CD4-positive, alpha-beta T cell treated with Interferon gamma for 1 hour (primary cell): Measurements from ENCODE around the gene PLK2.

ENCODE experiments used
- DNase-seq: peaks from one replicate; pipeline ENCODE4 v3.0.0-alpha.2; 2020

PLK2 gene

DNA sequence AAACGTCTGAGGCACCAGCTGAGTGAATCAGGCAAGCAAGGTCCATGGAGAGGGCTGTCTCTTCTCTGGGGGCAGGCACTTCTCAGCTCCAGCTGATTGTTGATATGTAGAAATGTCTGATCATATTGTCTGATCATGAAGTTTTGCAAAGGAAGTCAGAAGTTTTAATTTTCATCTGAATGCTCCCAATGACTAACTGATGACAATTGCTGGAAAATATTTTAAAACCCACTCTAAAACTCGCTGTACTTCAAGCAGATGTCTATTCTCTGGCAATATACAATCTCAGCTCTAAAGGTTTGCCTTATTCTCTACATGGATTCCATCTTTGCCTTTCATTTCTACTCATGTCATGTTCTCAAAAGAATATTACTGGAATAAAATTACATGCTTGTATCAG is 12.7 kb downstream of the PLK2 start:
- DNase-seq: no peak

DNA sequence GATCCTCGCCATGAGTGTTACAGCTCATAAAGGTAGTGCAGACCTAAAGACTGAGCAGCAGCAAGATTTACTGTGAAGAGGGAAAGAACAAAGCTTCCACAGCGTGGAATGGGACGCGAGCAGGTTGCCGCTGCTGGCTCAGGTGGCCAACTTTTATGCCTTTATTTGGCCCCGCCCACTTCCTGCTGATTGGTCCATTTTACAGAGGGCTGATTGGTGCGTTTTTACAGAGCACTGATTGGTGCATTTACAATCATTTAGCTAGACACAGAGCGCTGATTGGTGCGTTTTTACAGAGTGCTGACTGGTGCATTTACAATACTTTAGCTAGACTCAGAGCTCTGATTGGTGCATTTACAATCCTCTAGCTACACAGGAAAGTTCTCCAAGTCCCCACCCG is 13.9 kb downstream of the PLK2 start:
- DNase-seq: no peak

DNA sequence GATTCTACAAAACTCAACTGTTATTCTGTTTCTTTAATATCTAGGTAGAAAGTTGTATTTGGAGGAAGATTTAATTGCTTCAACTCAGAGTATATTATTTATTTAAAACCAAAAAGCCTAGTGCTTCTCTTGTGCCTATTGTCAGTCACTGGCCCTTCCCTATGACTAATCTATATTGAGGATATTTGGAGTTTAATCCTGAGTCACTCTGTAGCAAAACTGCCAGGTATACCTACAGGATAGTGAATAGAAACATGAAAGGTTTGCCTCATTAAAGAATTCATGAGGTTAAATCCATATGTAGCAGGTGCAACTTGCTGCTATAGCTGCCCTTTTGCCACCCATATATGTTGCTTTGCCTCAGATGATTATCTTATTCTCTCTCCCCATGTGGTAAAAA is 15.1 kb downstream of the PLK2 start:
- no peak for DNase-seq

- no peak for DNase-seq
Observed at GRCh38 chr5:58440901-58441460, 18.9 kb downstream of the PLK2 start.

DNA sequence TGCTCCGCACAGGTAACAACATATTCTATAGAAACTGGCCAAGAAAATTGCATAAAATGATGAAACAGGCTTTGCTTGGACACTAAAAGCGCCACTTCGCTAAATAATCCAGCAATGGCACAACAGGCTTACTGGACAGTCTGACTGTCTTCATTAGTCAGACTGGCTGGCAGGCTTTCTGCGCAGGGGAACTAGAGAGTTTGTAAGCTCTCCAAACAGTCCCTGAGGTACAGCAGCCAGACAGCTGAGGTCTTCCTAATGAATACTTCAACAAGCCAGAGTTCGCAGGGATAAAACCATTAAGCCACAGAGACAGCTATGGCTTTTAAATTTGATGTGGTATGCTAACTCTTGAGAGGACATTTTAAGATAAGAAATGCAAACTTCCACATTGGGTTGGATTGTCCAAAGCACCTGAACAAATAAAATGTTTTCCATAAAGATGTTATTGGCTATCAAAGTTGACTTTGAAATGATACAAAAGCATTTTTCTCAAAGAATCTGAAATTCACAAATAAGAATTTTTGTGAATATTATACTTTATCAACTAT is 20.7 kb downstream of the PLK2 start:
- no peak for DNase-seq

- no peak for DNase-seq
Observed at GRCh38 chr5:58437661-58438060, 22.2 kb downstream of the PLK2 start.

GRCh38 chr5:58431832-58432231 is 28.1 kb downstream of the PLK2 start:
- DNase-seq: no peak

- no peak for DNase-seq
Observed at GRCh38 chr5:58412932-58413331, 47.0 kb downstream of the PLK2 start.

DNA sequence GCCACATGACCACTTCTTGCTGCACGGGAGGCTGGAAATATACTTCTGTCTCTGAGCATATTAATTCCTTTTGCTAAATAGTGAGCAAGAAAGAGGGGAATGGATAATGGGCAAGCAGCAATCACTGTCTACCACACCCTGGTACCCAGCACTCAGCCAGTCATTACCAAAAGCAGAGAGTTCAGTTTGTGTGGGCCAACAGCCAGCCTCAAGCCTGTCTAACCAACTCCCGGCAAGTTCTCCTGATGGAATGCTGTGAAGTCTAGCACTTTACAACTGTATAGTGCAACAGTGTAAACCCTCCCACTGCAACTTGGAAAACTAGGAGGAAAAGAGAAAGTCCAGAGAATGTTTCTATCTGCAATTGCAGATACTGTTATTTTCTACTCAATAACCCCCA is 47.8 kb downstream of the PLK2 start:
- no peak for DNase-seq

DNA sequence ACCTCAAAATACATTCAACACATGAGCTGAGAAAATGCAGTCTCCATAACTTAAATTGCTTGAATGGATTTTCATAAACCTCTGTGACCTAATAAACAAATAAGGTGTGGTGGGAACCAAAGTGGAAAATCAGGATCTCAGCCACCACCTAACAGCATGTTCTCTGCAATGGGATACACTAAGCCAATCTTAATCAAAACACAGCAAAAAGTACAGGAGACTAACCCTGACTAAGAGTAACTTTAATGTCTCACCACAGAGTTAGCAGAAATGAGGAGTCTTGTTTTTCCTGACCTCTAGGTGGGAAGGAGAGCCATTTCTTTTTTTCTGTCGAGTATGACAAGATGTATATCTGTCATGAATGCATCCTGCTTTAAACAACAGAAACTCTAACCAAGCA is 48.5 kb downstream of the PLK2 start:
- DNase-seq: no peak

DNA sequence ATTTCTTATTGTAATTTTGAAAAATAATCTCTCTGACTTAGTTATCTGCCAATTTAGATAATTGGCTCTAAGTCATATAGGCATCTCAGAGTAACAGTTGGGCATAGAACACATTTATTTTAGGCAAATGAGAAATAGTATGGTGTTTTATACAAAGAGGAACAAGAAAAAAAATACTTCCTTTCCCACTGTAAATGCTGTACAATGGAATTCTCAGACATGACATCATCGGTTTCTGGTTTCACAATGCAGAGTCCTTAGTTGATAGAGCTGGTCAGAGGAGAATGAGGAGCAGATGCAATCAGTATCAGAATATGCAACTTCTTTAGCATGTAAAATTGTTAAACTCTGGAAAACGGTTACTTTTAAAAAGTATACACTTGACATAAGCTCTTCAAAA is 49.4 kb downstream of the PLK2 start:
- DNase-seq: no peak

GRCh38 chr5:58407042-58407719 is 52.7 kb downstream of the PLK2 start:
- DNase-seq: no peak

- no peak for DNase-seq
Observed at GRCh38 chr5:58406394-58406793, 53.5 kb downstream of the PLK2 start.

- no peak for DNase-seq
Observed at GRCh38 chr5:58405175-58405574, 54.7 kb downstream of the PLK2 start.

DNA sequence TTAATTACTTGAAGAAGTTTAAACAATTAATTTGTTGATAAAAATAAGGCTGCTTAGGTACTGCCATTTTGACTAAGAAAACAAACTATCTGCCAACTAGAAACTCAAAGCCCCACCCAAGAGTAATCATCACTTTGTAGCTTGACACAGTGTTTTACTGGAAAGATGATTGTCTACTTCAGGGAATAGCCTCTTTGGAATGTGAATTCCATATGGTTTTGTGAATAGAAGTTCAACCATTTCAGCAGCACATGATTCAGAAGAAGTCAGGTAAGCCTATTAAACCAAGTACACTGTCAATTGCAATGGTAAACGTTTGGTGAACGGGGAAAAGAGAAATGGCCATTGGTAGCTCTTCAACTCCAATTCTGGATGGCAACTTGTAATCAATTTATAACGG is 55.2 kb downstream of the PLK2 start:
- DNase-seq: no peak
